T-helper 2 cell treated with Interferon-gamma antibody and Interleukin-4, amounts not matched to agents 5 μg/mL and 100 μg/mL, for 36 hours (primary cell): ENCODE data around the gene TEKT5.
"Not testable (repeated sequence)": the region's sequence is repeated elsewhere in the genome, so short reads cannot be mapped to it uniquely, and the experiment has no call there.

Source experiments
- DNase-seq: peaks from one replicate; pipeline ENCODE4 v3.0.0; 2021; ENCODE audit warnings: low spot score
- H3K27ac Mint-ChIP-seq: one replicate; pipeline ENCODE4 v1.8.0; 2021; ENCODE audit warnings: mild to moderate bottlenecking, mixed read lengths
- H3K27me3 Mint-ChIP-seq: one replicate; pipeline ENCODE4 v1.8.0; 2021; ENCODE audit warnings: low read depth, mixed read lengths
- H3K36me3 Mint-ChIP-seq: one replicate; pipeline ENCODE4 v1.8.0; 2021; ENCODE audit warnings: low read depth, mixed read lengths
- H3K4me1 Mint-ChIP-seq: one replicate; pipeline ENCODE4 v1.8.0; 2021; ENCODE audit warnings: low read depth, mixed read lengths
- H3K4me3 Mint-ChIP-seq: one replicate; pipeline ENCODE4 v1.8.0; 2022; ENCODE audit warnings: mild to moderate bottlenecking, moderate library complexity, mixed read lengths
- H3K9me3 Mint-ChIP-seq: one replicate; pipeline ENCODE4 v1.8.0; 2021; ENCODE audit warnings: mixed read lengths

Gene TEKT5

DNA sequence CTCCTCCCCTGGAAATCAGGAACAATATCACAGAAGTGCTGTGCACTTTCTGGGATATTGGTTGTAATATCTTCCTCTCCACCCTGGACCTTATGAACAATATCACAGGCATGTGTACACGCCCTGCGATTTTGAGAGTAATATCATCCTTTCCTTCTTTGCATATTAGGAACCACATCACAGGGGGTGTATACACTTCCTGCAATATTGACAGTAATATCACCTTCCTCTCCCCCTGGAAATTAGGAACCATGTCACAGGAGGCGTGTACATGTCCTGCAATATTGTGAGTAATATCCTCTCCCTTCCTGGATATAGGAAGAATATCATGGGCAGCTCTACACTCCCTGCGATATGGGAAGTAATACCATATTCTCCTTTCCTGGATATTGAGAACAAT, 14.2 kb upstream of the TEKT5 start:
- Mint-ChIP-seq H3K36me3 (no peaks in the 10 kb centered on the region), H3K4me1 (no peaks in the 10 kb centered on the region), H3K9me3 (no peaks in the 10 kb centered on the region), H3K4me3 (no peak overlapping the region), H3K27ac (no peak overlapping the region), H3K27me3 (no peaks in the 10 kb centered on the region)
- no peak for DNase-seq

DNA sequence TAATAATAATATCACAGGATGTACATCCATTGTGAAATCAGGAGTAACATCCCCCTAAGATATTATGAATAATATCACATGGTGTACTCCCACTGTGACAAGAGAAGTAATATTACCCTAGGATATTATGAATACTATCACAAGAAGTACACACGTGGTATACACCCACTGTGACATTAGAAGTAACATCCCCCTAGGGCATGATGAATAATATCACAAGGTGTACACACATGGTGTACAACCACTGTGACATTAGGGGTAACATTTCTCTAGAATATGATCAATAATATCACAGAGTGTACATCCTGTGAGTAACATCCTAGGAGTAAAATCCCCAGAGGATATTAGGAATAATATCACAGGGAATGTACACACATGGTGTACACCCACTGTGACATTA, 5.0 kb upstream of the TEKT5 start:
- H3K4me1 Mint-ChIP-seq, result no peaks in the 10 kb centered on the region
- no peak for DNase-seq
- H3K36me3 Mint-ChIP-seq, result no peaks in the 10 kb centered on the region
- no peaks in the 10 kb centered on the region for H3K27me3 Mint-ChIP-seq
- no peaks in the 10 kb centered on the region for H3K9me3 Mint-ChIP-seq
- H3K4me3 Mint-ChIP-seq, result no peak overlapping the region
- H3K27ac Mint-ChIP-seq, result no peak overlapping the region

DNA sequence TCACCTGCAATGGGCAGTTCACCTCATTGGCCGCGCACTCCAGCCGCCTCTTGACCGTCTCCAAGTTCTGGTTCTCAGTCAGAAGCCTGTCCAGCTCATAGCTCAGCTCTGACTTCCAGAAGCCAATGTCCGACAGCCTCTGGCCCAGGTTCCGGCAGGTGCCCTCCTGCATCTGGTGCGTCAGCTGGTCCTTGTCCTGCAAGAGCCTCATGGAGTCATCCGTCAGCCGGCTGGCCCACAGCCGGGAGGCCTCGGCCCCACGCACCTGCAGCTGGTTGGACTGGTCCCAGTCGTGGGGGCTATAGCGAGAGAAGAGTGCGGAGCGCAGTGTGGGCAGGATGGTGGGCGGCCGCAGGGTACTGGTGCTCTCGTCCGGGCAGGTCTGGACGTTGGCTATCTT, 424 bp downstream of the TEKT5 start:
- H3K9me3 Mint-ChIP-seq, result no peaks in the 10 kb centered on the region
- H3K27ac Mint-ChIP-seq, result no peak overlapping the region
- DNase-seq, result no peak
- no peak overlapping the region for H3K4me3 Mint-ChIP-seq
- no peaks in the 10 kb centered on the region for H3K27me3 Mint-ChIP-seq
- no peaks in the 10 kb centered on the region for H3K4me1 Mint-ChIP-seq
- H3K36me3 Mint-ChIP-seq, result no peaks in the 10 kb centered on the region

DNA sequence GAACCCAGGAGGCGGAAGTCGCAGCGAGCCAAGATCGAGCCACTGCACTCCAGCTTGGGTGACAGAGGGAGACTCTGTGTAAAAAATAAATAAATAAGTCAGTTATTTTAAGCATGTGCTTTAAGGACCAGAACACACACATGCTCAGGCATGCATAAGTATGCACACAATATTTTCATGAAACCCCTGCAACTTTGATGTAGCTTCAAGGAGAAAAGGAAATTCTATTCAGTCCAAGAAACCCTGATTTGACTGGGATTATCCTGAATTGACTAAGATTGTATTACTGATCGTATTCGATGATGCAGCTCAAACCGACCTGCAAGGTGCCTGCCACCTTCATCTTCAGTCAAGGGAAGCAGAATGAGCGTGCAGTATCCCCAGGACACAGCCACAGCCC, 841 bp downstream of the TEKT5 start:
- no peak overlapping the region for H3K4me3 Mint-ChIP-seq
- no peaks in the 10 kb centered on the region for H3K4me1 Mint-ChIP-seq
- no peaks in the 10 kb centered on the region for H3K27me3 Mint-ChIP-seq
- no peaks in the 10 kb centered on the region for H3K36me3 Mint-ChIP-seq
- DNase-seq, result no peak
- no peak overlapping the region for H3K27ac Mint-ChIP-seq
- H3K9me3 Mint-ChIP-seq, result no peaks in the 10 kb centered on the region

DNA sequence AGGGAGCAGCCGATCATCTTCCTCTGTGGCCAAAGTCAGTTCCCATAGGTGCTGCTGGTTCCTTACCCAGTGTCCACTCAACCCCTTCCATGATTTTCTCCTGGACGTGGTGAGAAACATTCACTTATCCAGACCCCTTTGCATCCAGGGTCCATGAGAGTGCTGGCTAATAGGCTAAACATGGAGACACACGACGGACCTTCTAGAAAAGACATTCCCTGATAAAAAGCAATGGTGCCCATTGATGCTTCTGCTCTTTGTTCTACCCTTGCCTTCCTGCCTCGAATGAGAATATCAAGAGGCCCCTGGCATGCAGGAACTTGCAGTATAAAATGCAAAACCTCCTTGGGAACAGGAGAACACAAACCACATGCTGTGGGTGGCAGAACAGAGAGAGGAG, 2.3 kb downstream of the TEKT5 start:
- Mint-ChIP-seq H3K4me3 (no peak overlapping the region), H3K9me3 (no peaks in the 10 kb centered on the region), H3K27me3 (no peaks in the 10 kb centered on the region), H3K4me1 (no peaks in the 10 kb centered on the region), H3K27ac (no peak overlapping the region), H3K36me3 (no peaks in the 10 kb centered on the region)
- no peak for DNase-seq

DNA sequence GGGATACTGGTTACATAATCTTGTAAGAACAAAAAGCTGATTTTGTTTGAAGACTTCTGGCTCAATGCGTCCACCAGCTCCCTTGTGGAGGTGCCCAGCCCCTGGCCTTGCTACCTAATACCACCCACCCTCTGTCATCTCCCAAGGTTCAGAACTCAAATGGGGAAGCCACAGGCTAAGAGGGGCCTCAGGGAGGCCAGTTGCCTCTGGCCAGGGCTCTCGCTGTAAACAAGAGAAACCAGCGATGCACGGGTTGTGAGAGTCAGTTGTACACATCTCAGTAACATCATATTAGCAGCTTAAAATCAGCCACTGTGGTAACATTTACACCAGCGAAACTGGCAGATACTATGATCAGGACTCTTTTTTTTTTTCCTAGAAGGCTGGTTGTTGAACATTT, 6.0 kb downstream of the TEKT5 start:
- Mint-ChIP-seq H3K4me1 (no peaks in the 10 kb centered on the region), H3K36me3 (no peaks in the 10 kb centered on the region), H3K9me3 (no peaks in the 10 kb centered on the region), H3K27ac (no peak overlapping the region), H3K4me3 (no peak overlapping the region), H3K27me3 (no peaks in the 10 kb centered on the region)
- DNase-seq, result no peak

DNA sequence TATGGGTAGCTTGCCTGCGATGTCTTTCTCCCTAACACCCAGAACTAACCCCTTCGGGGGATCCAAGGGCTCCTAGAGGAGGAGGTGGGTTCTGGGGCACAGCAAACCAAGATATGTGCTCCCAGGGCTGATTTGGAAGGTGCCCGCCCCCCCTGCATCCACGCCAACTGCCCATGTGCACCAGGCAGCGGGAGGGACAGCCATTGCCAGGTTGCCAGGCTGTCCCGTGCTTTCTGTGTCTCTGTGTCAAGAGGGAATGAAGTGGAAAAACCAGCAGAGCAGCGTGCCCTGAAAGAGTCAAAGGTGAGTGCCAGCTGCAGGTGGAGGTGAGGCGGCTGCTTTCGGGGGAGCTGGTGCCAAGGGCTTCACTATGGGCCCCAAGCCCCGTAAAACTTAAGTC, 6.4 kb downstream of the TEKT5 start:
- H3K27me3 Mint-ChIP-seq, result no peaks in the 10 kb centered on the region
- no peak for DNase-seq
- no peaks in the 10 kb centered on the region for H3K4me1 Mint-ChIP-seq
- no peaks in the 10 kb centered on the region for H3K36me3 Mint-ChIP-seq
- no peak overlapping the region for H3K27ac Mint-ChIP-seq
- no peak overlapping the region for H3K4me3 Mint-ChIP-seq
- H3K9me3 Mint-ChIP-seq, result no peaks in the 10 kb centered on the region

DNA sequence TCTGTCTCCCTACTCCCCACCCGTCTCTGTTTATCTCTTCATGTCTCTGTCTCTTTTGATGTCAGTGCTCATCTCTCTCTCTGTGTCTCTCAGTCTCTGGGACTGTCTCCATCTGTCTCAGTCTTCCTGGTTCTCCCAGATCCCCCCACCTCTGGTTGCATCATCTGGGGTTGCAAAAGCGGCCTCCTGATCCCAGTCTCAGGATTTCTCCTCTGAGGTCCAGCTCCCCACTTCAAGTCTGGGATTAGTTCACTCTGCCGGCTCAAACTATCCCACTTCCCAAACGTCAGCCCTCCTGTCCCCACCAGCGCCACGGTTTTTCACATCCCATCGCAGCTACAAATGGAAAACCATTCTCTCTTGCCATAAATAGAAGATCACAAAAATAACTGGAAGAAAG, 9.0 kb downstream of the TEKT5 start:
- DNase-seq, result no peak
- no peaks in the 10 kb centered on the region for H3K9me3 Mint-ChIP-seq
- H3K27me3 Mint-ChIP-seq, result no peaks in the 10 kb centered on the region
- H3K27ac Mint-ChIP-seq, result no peak overlapping the region
- no peaks in the 10 kb centered on the region for H3K4me1 Mint-ChIP-seq
- no peak overlapping the region for H3K4me3 Mint-ChIP-seq
- H3K36me3 Mint-ChIP-seq, result no peaks in the 10 kb centered on the region

DNA sequence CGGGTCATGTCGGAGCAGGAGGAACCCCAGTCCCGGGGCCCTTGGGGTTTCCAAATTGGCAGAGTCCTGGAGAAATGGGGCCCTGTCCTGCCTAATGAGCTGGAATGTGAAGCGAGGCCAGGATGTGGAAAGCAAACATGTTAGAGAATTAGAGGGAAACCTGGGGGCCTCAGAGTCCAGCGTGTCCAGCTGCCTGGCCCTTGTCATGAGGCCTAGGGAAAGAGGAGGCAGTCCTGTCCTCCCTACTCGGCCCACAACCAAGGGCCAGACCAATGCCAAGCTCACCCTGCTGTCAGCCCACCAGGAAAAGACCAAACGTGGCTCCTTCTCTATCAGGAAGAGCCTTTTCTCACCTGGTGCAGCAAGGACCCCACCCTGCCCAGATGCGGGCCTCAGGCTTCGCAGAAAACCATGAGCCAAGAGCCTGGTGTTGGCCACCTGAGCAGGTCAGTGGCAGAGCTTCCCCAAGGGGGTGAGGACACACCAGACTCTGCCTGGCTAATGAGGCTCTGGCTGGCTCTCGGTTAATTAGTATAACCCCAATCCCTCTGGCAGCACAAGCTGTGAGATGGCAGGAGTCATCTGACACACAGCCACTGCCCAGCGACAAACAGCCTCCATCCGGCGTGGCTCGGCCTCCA, 10.1 kb downstream of the TEKT5 start:
- Mint-ChIP-seq H3K4me1 (no peaks in the 10 kb centered on the region), H3K36me3 (no peaks in the 10 kb centered on the region), H3K27me3 (no peaks in the 10 kb centered on the region), H3K27ac (no peak overlapping the region), H3K9me3 (no peaks in the 10 kb centered on the region), H3K4me3 (no peak overlapping the region)
- no peak for DNase-seq

DNA sequence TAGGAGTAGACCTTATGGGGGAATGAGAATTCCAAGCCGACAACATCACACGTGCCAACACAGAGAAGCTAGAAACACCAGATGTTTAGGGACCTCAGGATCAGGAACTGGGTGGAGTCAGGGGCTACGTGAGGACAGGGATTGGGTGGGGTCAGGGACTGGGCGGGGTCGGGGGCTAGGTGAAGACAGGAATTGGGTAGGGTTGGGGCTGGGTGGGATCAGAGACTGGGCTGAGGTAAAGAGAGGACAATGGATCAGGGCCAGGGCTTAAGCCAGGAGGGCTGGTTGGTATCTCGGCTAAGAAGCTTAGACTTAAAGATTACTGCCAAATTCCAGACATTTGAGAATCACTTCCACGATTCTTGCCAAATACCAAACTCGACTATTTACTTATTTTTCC, 11.6 kb downstream of the TEKT5 start:
- H3K9me3 Mint-ChIP-seq, result no peaks in the 10 kb centered on the region
- DNase-seq, result no peak
- no peak overlapping the region for H3K4me3 Mint-ChIP-seq
- no peaks in the 10 kb centered on the region for H3K27me3 Mint-ChIP-seq
- no peaks in the 10 kb centered on the region for H3K4me1 Mint-ChIP-seq
- H3K36me3 Mint-ChIP-seq, result no peaks in the 10 kb centered on the region
- H3K27ac Mint-ChIP-seq, result no peak overlapping the region

DNA sequence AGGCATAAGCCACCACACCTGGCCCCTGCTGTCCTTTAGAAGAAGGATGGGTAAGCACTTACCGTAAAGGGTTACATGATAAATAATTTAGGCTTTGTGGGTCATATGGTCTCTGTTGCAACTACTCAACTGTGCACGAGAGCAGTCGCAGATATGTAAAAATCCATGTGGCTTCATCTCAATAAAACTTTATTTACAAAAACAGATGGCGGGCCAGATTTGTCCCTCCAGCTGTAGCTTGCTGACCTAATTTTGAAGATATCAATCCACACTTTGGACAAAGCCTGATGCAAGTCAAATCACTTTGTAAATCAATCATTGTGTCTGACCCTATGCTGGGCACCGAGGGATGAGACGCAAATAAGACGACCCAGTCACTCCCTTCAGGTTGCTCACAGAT, 12.1 kb downstream of the TEKT5 start:
- H3K4me1 Mint-ChIP-seq, result no peaks in the 10 kb centered on the region
- H3K27ac Mint-ChIP-seq, result no peak overlapping the region
- no peaks in the 10 kb centered on the region for H3K36me3 Mint-ChIP-seq
- H3K9me3 Mint-ChIP-seq, result no peaks in the 10 kb centered on the region
- no peaks in the 10 kb centered on the region for H3K27me3 Mint-ChIP-seq
- no peak overlapping the region for H3K4me3 Mint-ChIP-seq
- DNase-seq, result no peak

DNA sequence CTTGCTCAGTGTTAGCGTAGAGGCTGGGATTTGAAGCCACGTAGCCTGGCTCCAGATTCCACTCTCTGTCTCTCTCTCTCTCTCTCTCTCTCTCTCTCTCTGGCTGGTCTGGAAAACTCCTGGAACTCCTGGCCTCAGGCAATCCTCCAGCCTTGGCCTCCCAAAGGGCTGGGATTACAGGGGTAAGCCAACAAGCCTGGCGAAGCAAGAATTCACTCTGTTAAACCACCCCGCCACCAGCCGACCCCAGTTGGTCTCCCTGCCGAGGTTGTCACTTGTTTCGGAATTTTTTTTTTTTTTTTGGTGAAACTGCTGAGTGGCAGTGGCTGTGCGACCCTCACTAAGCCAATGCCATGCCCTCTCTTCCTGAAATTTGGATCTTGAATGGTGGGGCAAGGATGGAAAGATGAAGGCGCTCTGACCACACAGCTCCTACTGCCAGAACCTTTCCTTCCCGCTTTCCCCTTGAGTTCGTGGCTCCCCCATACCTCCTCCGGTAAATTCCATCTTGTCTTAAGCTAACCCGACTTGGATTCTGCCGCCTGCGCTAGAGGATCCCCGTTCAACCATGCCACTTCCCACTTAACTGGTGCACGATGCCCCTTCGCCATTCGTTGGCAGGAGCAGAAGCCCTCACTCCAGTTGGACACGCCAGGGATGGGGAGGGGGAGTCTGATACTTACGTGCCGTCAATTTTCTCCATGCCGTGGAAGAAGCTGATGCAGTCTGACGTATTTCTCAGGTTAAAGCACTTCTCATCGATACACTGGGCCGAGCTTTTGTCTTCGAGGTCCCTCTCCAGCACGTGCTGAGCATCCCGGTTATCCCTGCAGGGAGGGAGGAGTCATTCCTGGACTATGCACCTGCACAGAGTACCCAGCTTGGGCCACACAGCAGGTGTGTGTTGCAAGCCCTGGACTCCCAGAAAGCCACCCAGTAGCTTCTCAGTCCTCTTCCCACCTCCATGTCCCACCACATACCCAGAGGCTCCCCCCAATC, 13.1 kb downstream of the TEKT5 start:
- Mint-ChIP-seq H3K4me1 (no peaks in the 10 kb centered on the region), H3K9me3 (no peaks in the 10 kb centered on the region), H3K27ac (no peak overlapping the region), H3K36me3 (no peaks in the 10 kb centered on the region), H3K4me3 (no peak overlapping the region), H3K27me3 (no peaks in the 10 kb centered on the region)
- no peak for DNase-seq

DNA sequence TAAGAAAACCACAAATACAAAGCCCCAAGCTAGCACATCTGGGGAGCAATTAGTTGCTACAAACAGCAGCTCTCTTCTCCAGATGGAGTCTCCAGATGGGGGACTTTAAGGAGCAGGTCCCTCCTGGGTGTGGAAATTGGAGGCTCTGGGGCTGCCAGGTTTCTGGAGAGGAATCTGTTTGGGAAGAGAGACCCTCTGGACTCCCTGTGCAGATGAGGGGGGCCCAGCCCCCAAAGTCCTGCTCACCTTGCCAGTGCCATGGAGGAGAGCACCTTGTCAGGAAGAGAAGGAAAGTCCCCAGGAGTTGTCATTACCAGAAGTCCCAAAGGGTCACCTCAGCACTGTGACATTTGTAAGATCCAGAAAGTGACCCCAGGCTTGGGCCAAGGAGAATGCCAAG, 14.8 kb downstream of the TEKT5 start:
- Mint-ChIP-seq H3K36me3 (no peaks in the 10 kb centered on the region), H3K4me1 (no peaks in the 10 kb centered on the region), H3K27ac (no peak overlapping the region), H3K9me3 (no peaks in the 10 kb centered on the region), H3K4me3 (no peak overlapping the region), H3K27me3 (no peaks in the 10 kb centered on the region)
- DNase-seq, result no peak

DNA sequence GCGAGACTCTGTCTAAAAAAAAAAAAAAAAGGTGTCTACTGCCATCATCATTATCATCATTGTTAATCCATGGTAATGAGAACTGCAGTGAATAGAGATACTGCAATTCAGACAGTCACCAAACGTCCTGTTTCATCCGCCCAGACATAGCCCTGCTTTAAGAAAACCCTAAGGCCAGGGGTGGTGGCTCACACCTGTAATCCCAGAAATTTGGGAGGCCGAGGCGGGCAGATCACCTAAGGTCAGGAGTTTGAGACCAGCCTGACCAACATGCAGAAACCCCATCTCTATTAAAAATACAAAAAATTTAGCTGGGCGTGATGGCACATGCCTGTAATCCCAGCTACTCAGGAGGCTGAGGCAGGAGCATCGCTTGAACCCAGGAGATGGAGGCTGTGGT, 15.3 kb downstream of the TEKT5 start:
- H3K27ac Mint-ChIP-seq, H3K36me3 Mint-ChIP-seq, H3K27me3 Mint-ChIP-seq, H3K9me3 Mint-ChIP-seq, H3K4me3 Mint-ChIP-seq, DNase-seq, H3K4me1 Mint-ChIP-seq: not testable (repeated sequence)
